DOHH2 (cell line): ENCODE measurements around the gene CEACAM7.

Experiments used
- H3F3A ChIP-seq: fragments of 200-600 bp; sonication (generic), shearing (Covaris generic); 2 replicates; pipeline ENCODE4 v1.6.0; 2016; ENCODE audit warnings: antibody characterized with exemption, mild to moderate bottlenecking; ENCODE audit not compliant: control insufficient read depth, insufficient read depth
- H3K27ac ChIP-seq: fragments of 200-600 bp; sonication (generic); 2 replicates; pipeline ENCODE4 v1.5.1; 2014; ENCODE audit warnings: low read depth, mild to moderate bottlenecking, low read length, moderate library complexity
- H3K27me3 ChIP-seq: fragments of 200-600 bp; sonication (generic); 2 replicates; pipeline ENCODE4 v1.6.1; 2014; ENCODE audit warnings: mild to moderate bottlenecking, low read length, mixed read lengths; ENCODE audit not compliant: control insufficient read depth
- H3K36me3 ChIP-seq: fragments of 200-600 bp; sonication (generic); 2 replicates; pipeline ENCODE4 v1.6.1; 2014; ENCODE audit warnings: mild to moderate bottlenecking, low read length, moderate library complexity, mixed read lengths; ENCODE audit not compliant: control insufficient read depth
- H3K4me1 ChIP-seq: fragments of 200-600 bp; sonication (generic); 2 replicates; pipeline ENCODE4 v1.6.1; 2014; ENCODE audit warnings: mild to moderate bottlenecking, low read length, mixed read lengths; ENCODE audit not compliant: control insufficient read depth
- H3K4me2 ChIP-seq: fragments of 200-600 bp; sonication (generic); 2 replicates; pipeline ENCODE4 v1.6.0; 2014; ENCODE audit warnings: mild to moderate bottlenecking, low read length, moderate library complexity
- H3K4me3 ChIP-seq: fragments of 200-600 bp; sonication (generic); 2 replicates; pipeline ENCODE4 v1.5.1; 2014; ENCODE audit warnings: mild to moderate bottlenecking, low read length, mixed read lengths
- H3K79me2 ChIP-seq: fragments of 200-600 bp; sonication (generic); 2 replicates; pipeline ENCODE4 v1.6.1; 2014; ENCODE audit warnings: mild to moderate bottlenecking, low read length, mixed read lengths; ENCODE audit not compliant: control insufficient read depth
- H3K9me2 ChIP-seq: fragments of 200-600 bp; sonication (generic); replicated peaks from 2 replicates; pipeline ENCODE4 v1.6.1; 2014; ENCODE audit warnings: mild to moderate bottlenecking, low read length, mixed read lengths; ENCODE audit not compliant: control insufficient read depth
- H3K9me3 ChIP-seq: fragments of 200-600 bp; sonication (generic); 2 replicates; pipeline ENCODE4 v1.6.1; 2014; ENCODE audit warnings: antibody characterized with exemption, low read length, mixed read lengths; ENCODE audit not compliant: control insufficient read depth, insufficient read depth
- H4K20me1 ChIP-seq: fragments of 200-600 bp; sonication (generic); 2 replicates; pipeline ENCODE4 v1.6.0; 2014; ENCODE audit warnings: low read depth, mild to moderate bottlenecking, antibody characterized with exemption, low read length, moderate library complexity; ENCODE audit not compliant: control insufficient read depth, insufficient read depth
- CTCF ChIP-seq: fragments of 200-600 bp; sonication (generic); IDR thresholded peaks from one replicate; pipeline ENCODE4 v1.5.1; 2014; ENCODE audit warnings: antibody characterized with exemption, mild to moderate bottlenecking, low read depth, low read length; ENCODE audit not compliant: poor library complexity, severe bottlenecking
- EZH2phosphoT487 ChIP-seq: fragments of 200-600 bp; sonication (generic); IDR thresholded peaks from 2 replicates; pipeline ENCODE4 v1.6.1; 2017; ENCODE audit warnings: borderline replicate concordance, mild to moderate bottlenecking, antibody characterized with exemption, low read length, moderate library complexity, mixed read lengths

The CEACAM7 gene

GRCh38 chr19:41652250-41652649 lies 35.8 kb downstream of the CEACAM7 start:
- no peak overlapping the region for H3K4me2 ChIP-seq
- no peak overlapping the region for H3K27ac ChIP-seq
- H3K27me3 ChIP-seq: peaks cover 48% of the 10 kb centered on the region
- H3K36me3 ChIP-seq: no peaks in the 10 kb centered on the region
- H3K4me3 ChIP-seq: no peak overlapping the region
- no peaks in the 10 kb centered on the region for H3K9me3 ChIP-seq
- no peaks in the 10 kb centered on the region for H3F3A ChIP-seq
- H3K79me2 ChIP-seq: no peaks in the 10 kb centered on the region
- no peaks in the 10 kb centered on the region for H3K9me2 ChIP-seq
- no peaks in the 10 kb centered on the region for H3K4me1 ChIP-seq
- TF ChIP-seq CTCF (no peak), EZH2phosphoT487 (no peak)
- no peaks in the 10 kb centered on the region for H4K20me1 ChIP-seq

GRCh38 chr19:41649827-41650226 lies 38.2 kb downstream of the CEACAM7 start:
- H3K27ac ChIP-seq: no peak overlapping the region
- H3K9me3 ChIP-seq: no peaks in the 10 kb centered on the region
- no peak for TF ChIP-seq CTCF
- no peak for TF ChIP-seq EZH2phosphoT487
- H3K4me2 ChIP-seq: no peak overlapping the region
- no peaks in the 10 kb centered on the region for H4K20me1 ChIP-seq
- no peaks in the 10 kb centered on the region for H3K9me2 ChIP-seq
- H3F3A ChIP-seq: no peaks in the 10 kb centered on the region
- peaks cover 32% of the 10 kb centered on the region for H3K27me3 ChIP-seq
- H3K4me3 ChIP-seq: no peak overlapping the region
- no peaks in the 10 kb centered on the region for H3K4me1 ChIP-seq
- H3K79me2 ChIP-seq: no peaks in the 10 kb centered on the region
- no peaks in the 10 kb centered on the region for H3K36me3 ChIP-seq

GRCh38 chr19:41646589-41647204 lies 41.4 kb downstream of the CEACAM7 start:
- Histone ChIP-seq H3K4me3 (no peak overlapping the region), H4K20me1 (no peaks in the 10 kb centered on the region)

More at GRCh38 chr19:41646589-41647204, 41.4 kb downstream of the CEACAM7 start:
- Histone ChIP-seq H3K36me3 (no peaks in the 10 kb centered on the region), H3K27me3 (peaks cover 10% of the 10 kb centered on the region), H3F3A (no peaks in the 10 kb centered on the region), H3K79me2 (no peaks in the 10 kb centered on the region), H3K9me3 (no peaks in the 10 kb centered on the region), H3K4me1 (no peaks in the 10 kb centered on the region), H3K4me2 (no peak overlapping the region), H3K27ac (no peak overlapping the region), H3K9me2 (no peaks in the 10 kb centered on the region)
- TF ChIP-seq CTCF: peak; percentile 35
- TF ChIP-seq EZH2phosphoT487: no peak
